ENCODE measurements around the gene DNAH10. TPM values are rescaled to one million over a fixed set of nuclear protein-coding genes. Genes with fewer than 3 reads are reported as not detected.

The DNAH10 gene
- total and polyA plus RNA-seq, 11 donors: 0.04 to 0.45 (median 0.23) TPM; not detected in 4

DNA sequence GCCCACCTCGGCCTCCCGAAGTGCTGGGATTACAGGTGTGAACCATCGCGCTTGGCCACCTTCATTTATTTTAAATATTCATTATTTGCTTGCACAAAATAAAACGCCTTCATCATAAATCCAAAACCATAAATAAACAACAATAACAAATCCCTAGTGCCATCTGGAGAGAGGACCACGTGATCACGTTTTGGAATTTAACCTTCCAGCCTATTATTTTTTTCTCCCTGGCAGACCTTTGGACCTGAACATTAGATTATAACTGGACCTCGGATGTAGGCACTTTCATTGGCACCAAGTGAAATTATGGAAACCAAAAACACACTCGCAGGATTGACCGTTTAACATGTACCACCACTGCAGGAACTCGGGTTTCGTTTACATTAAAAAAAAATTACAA is 2.0 kb downstream of the DNAH10 start:
- Histone ChIP-seq H3K9me3 (no peaks in the 10 kb centered on the region), H3K27ac (no peak overlapping the region), H3K4me1 (peaks cover 0 to 13% (median 5%) of the 10 kb centered on the region in 12 donors), H3K4me3 (no peak overlapping the region), H3K36me3 (peaks cover 0 to 16% (median 9%) of the 10 kb centered on the region in 9 donors), H3K27me3 (peaks cover 4 to 40% (median 13%) of the 10 kb centered on the region in 9 donors)
- WGBS, 4 donors: 85 to 88% (median 87%) methylated on average over 12 of the region's 12 CpGs
- ATAC-seq (no peak), DNase-seq (no peak)
- intact Hi-C loops (cut with DNase I): no loop called here
- TF ChIP-seq POLR2A (IDR thresholded peaks at IDR 0.05): no peak
- TF ChIP-seq, protein P1, sequence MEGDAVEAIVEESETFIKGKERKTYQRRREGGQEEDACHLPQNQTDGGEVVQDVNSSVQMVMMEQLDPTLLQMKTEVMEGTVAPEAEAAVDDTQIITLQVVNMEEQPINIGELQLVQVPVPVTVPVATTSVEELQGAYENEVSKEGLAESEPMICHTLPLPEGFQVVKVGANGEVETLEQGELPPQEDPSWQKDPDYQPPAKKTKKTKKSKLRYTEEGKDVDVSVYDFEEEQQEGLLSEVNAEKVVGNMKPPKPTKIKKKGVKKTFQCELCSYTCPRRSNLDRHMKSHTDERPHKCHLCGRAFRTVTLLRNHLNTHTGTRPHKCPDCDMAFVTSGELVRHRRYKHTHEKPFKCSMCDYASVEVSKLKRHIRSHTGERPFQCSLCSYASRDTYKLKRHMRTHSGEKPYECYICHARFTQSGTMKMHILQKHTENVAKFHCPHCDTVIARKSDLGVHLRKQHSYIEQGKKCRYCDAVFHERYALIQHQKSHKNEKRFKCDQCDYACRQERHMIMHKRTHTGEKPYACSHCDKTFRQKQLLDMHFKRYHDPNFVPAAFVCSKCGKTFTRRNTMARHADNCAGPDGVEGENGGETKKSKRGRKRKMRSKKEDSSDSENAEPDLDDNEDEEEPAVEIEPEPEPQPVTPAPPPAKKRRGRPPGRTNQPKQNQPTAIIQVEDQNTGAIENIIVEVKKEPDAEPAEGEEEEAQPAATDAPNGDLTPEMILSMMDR (IDR thresholded peaks at IDR 0.05): no peak

DNA sequence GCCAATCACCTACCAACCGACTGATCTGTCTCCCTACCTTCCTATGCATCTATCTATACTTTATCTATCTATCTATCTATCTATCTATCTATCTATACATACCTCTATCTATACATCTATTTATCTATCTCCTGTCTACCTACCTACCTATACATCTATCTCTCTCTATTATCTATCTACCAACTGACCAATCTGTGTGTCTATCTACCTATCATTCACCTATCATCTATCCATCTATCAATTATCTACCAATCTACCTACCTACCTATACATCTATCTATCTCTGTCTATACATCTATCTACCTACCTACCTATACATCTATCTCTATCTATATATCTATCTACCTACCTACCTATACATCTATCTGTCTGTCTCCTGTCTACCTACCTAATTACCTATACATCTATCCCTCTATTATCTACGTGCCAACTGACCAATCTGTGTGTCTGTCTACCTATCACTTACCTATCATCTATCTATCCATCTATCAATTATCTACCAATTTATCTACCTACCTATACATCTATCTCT is 3.5 kb downstream of the DNAH10 start:
- H3K4me3 ChIP-seq: no peak overlapping the region
- peaks cover 0 to 13% (median 5%) of the 10 kb centered on the region in 12 donors for H3K4me1 ChIP-seq
- ATAC-seq (no peak), DNase-seq (no peak)
- peaks cover 4 to 39% (median 13%) of the 10 kb centered on the region in 9 donors for H3K27me3 ChIP-seq
- 65 to 87% (median 76%) methylated on average over 2 of the region's 2 CpGs for WGBS, 4 donors
- H3K27ac ChIP-seq: no peak overlapping the region
- H3K9me3 ChIP-seq: no peaks in the 10 kb centered on the region
- intact Hi-C loops (cut with DNase I): no loop called here
- peaks cover 0 to 2% (median 0%) of the 10 kb centered on the region in 9 donors for H3K36me3 ChIP-seq
- no peak for TF ChIP-seq POLR2A (IDR thresholded peaks at IDR 0.05)
- TF ChIP-seq, protein P1 (IDR thresholded peaks at IDR 0.05): no peak

DNA sequence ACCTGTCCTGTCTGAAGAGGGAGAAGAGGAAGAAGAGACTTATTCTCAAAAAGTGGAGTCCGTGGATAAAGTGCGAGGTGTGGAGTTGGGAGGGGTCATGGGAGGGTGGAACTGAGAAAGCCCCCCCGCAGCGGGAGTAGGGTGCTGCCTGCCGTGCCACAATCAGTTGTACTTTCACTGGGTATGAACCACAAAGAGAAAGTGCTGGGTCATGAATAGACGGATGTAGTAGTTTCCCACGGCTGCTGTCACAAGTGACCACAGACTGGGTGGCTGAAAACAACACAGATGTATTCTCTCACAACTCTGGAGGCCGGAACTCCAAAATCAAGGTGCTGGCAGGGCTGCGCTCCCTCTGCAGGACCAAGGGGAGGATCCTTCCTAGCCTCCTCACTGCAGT is 5.5 kb downstream of the DNAH10 start:
- no peak for DNase-seq
- 78 to 88% (median 87%) methylated on average over 9 of the region's 9 CpGs for WGBS, 4 donors
- H3K4me3 ChIP-seq: no peak overlapping the region
- intact Hi-C loops (cut with DNase I): no loop called here
- no peaks in the 10 kb centered on the region for H3K9me3 ChIP-seq
- no peak overlapping the region for H3K27ac ChIP-seq
- peaks cover 0 to 2% (median under 1%) of the 10 kb centered on the region in 12 donors for H3K4me1 ChIP-seq
- H3K27me3 ChIP-seq: peaks cover 0 to 21% (median 7%) of the 10 kb centered on the region in 9 donors
- H3K36me3 ChIP-seq: no peaks in the 10 kb centered on the region
- TF ChIP-seq POLR2A (IDR thresholded peaks at IDR 0.05): no peak
- TF ChIP-seq, protein P1 (IDR thresholded peaks at IDR 0.05): no peak
- ATAC-seq: no peak

DNA sequence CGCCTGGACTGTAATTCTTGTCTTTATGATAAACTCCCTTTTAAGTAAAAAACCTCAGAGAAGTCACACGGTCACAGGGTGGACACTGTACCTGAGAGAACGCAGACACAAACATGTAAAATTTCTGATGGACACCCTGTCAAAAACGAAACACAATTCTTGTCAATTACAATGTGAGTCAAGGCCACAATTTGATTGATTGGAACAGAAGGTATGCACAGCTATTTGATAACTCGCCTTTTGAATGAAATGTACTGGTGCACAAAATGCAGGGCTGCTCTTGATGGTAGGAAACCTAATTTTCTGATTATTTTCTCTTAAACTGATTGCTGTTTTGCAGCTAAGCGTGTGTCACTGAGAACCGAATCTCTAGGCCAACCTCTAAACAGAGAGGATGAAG is 9.2 kb downstream of the DNAH10 start:
- no peak overlapping the region for H3K4me3 ChIP-seq
- no peak overlapping the region for H3K27ac ChIP-seq
- peaks cover 0 to 2% (median 0%) of the 10 kb centered on the region in 9 donors for H3K27me3 ChIP-seq
- ATAC-seq (no peak), DNase-seq (no peak)
- 80 to 84% (median 84%) methylated on average over 7 of the region's 7 CpGs for WGBS, 4 donors
- H3K4me1 ChIP-seq: no peaks in the 10 kb centered on the region
- intact Hi-C loops (cut with DNase I): no loop called here
- H3K9me3 ChIP-seq: peaks cover 0 to 3% (median 0%) of the 10 kb centered on the region in 12 donors
- no peaks in the 10 kb centered on the region for H3K36me3 ChIP-seq
- TF ChIP-seq, protein P1 (IDR thresholded peaks at IDR 0.05): no peak
- no peak for TF ChIP-seq POLR2A (IDR thresholded peaks at IDR 0.05)
